ENCODE measurements around the gene BCL6B. TPM values are rescaled to one million over a fixed set of nuclear protein-coding genes. Genes with fewer than 3 reads are reported as not detected.

The BCL6B gene
- total and polyA plus RNA-seq, 2 experiments from 2014 or later, result 3.3 to 4.5 TPM

DNA sequence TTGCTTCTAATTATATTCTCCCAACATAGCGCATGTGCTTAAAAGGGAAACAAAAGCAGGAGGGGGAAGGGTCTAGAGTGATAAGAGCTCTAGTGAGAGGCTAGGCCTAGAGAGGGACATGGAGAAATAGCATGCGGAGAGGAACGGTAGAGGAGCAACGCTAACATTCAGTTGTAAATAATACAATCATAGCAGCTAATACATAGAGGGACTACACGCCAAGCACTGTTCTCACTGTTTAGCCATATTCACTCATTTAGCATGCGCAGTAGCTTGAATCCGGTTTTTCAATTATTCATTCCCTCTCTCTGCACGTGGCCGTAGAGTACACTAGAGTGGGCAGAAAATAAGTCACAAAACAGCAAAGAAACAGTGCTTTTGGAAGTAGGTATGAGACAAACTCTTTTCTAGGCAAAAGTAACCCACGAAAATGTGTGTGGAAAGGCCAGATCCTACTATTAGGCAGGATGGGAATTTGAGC lies 28.7 kb upstream of the BCL6B start (continued):
- TF ChIP-seq, protein P1, sequence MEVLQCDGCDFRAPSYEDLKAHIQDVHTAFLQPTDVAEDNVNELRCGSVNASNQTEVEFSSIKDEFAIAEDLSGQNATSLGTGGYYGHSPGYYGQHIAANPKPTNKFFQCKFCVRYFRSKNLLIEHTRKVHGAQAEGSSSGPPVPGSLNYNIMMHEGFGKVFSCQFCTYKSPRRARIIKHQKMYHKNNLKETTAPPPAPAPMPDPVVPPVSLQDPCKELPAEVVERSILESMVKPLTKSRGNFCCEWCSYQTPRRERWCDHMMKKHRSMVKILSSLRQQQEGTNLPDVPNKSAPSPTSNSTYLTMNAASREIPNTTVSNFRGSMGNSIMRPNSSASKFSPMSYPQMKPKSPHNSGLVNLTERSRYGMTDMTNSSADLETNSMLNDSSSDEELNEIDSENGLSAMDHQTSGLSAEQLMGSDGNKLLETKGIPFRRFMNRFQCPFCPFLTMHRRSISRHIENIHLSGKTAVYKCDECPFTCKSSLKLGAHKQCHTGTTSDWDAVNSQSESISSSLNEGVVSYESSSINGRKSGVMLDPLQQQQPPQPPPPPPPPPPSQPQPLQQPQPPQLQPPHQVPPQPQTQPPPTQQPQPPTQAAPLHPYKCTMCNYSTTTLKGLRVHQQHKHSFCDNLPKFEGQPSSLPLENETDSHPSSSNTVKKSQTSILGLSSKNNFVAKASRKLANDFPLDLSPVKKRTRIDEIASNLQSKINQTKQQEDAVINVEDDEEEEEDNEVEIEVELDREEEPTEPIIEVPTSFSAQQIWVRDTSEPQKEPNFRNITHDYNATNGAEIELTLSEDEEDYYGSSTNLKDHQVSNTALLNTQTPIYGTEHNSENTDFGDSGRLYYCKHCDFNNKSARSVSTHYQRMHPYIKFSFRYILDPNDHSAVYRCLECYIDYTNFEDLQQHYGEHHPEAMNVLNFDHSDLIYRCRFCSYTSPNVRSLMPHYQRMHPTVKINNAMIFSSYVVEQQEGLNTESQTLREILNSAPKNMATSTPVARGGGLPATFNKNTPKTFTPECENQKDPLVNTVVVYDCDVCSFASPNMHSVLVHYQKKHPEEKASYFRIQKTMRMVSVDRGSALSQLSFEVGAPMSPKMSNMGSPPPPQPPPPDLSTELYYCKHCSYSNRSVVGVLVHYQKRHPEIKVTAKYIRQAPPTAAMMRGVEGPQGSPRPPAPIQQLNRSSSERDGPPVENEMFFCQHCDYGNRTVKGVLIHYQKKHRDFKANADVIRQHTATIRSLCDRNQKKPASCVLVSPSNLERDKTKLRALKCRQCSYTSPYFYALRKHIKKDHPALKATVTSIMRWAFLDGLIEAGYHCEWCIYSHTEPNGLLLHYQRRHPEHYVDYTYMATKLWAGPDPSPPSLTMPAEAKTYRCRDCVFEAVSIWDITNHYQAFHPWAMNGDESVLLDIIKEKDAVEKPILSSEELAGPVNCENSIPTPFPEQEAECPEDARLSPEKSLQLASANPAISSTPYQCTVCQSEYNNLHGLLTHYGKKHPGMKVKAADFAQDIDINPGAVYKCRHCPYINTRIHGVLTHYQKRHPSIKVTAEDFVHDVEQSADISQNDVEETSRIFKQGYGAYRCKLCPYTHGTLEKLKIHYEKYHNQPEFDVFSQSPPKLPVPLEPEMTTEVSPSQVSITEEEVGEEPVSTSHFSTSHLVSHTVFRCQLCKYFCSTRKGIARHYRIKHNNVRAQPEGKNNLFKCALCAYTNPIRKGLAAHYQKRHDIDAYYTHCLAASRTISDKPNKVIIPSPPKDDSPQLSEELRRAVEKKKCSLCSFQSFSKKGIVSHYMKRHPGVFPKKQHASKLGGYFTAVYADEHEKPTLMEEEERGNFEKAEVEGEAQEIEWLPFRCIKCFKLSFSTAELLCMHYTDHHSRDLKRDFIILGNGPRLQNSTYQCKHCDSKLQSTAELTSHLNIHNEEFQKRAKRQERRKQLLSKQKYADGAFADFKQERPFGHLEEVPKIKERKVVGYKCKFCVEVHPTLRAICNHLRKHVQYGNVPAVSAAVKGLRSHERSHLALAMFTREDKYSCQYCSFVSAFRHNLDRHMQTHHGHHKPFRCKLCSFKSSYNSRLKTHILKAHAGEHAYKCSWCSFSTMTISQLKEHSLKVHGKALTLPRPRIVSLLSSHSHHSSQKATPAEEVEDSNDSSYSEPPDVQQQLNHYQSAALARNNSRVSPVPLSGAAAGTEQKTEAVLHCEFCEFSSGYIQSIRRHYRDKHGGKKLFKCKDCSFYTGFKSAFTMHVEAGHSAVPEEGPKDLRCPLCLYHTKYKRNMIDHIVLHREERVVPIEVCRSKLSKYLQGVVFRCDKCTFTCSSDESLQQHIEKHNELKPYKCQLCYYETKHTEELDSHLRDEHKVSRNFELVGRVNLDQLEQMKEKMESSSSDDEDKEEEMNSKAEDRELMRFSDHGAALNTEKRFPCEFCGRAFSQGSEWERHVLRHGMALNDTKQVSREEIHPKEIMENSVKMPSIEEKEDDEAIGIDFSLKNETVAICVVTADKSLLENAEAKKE (CRISPR knock-in tag; IDR thresholded peaks at IDR 0.05), result no peak
- TF ChIP-seq, protein P2, sequence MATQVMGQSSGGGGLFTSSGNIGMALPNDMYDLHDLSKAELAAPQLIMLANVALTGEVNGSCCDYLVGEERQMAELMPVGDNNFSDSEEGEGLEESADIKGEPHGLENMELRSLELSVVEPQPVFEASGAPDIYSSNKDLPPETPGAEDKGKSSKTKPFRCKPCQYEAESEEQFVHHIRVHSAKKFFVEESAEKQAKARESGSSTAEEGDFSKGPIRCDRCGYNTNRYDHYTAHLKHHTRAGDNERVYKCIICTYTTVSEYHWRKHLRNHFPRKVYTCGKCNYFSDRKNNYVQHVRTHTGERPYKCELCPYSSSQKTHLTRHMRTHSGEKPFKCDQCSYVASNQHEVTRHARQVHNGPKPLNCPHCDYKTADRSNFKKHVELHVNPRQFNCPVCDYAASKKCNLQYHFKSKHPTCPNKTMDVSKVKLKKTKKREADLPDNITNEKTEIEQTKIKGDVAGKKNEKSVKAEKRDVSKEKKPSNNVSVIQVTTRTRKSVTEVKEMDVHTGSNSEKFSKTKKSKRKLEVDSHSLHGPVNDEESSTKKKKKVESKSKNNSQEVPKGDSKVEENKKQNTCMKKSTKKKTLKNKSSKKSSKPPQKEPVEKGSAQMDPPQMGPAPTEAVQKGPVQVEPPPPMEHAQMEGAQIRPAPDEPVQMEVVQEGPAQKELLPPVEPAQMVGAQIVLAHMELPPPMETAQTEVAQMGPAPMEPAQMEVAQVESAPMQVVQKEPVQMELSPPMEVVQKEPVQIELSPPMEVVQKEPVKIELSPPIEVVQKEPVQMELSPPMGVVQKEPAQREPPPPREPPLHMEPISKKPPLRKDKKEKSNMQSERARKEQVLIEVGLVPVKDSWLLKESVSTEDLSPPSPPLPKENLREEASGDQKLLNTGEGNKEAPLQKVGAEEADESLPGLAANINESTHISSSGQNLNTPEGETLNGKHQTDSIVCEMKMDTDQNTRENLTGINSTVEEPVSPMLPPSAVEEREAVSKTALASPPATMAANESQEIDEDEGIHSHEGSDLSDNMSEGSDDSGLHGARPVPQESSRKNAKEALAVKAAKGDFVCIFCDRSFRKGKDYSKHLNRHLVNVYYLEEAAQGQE (IDR thresholded peaks at IDR 0.05; ENCODE audit: unreplicated experiment), result no peak
- no peak for TF ChIP-seq NANOG (IDR thresholded peaks at IDR 0.05; ENCODE audit: borderline replicate concordance)

DNA sequence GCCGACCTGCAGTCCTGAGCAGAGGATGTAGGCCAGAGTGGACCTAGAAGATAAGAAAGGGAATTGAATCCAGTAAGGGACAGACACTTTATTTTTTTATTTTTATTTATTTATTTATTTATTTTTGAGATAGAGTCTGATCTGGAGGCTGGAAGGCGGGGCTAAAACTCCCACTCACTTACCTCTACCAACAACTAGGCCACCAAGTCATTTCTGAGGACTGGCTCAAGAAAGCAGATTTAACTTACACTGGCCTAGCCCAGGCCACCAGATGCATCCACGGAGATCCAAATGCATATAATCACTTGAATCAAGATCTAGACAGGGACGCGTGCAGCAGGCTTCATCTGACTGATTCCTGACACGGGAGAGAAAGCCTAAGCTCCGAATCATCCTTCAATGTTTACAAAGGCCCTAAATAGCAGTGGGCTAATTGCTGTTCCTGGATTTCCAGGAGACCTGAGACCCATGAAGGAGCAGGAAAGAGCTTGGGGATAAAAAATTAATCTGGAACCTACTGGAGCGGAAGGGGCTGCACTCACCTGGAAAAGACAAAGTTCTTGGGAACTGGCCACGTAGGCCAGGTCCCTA lies 28.1 kb upstream of the BCL6B start:
- H3K36me3 ChIP-seq (ENCODE audit: insufficient read depth), result no peaks in the 10 kb centered on the region
- Mint-ChIP-seq H3K27me3 (ENCODE audit: insufficient read depth, low read depth, poor library complexity) (peaks cover 32% of the 10 kb centered on the region), H3K4me1 (peaks cover 4% of the 10 kb centered on the region), H3K27ac (no peak overlapping the region), H3K9me3 (no peaks in the 10 kb centered on the region), H3K4me3 (peak overlapping the region; percentile 84), H3K36me3 (ENCODE audit: low read depth) (peaks cover 10% of the 10 kb centered on the region)
- no peak for ATAC-seq
- DNase-seq (ENCODE audit: low spot score), result no peak
- peaks cover 69% of the 10 kb centered on the region for H3K27me3 ChIP-seq (ENCODE audit: insufficient read depth)
- no peaks in the 10 kb centered on the region for H3K79me2 ChIP-seq (replicated peaks; ENCODE audit: insufficient read depth)
- no peak overlapping the region for H2AFZ ChIP-seq
- H3K4me1 ChIP-seq (ENCODE audit: insufficient read depth), result no peaks in the 10 kb centered on the region; the same call in 1 of the 2 replicates
- H4K20me1 ChIP-seq (replicated peaks; ENCODE audit: insufficient read depth), result no peaks in the 10 kb centered on the region; the same call in 1 of the 2 replicates
- H3K27ac ChIP-seq (ENCODE audit: low read depth), result no peak overlapping the region
- H3K4me3 ChIP-seq, result peak overlapping the region; percentile 78
- peak overlapping the region; percentile 96 for H3K4me2 ChIP-seq
- H3F3A ChIP-seq (replicated peaks; ENCODE audit: low read depth), result no peaks in the 10 kb centered on the region
- no peaks in the 10 kb centered on the region for H3K9me2 ChIP-seq (ENCODE audit: insufficient read depth)
- TF ChIP-seq NANOG (IDR thresholded peaks at IDR 0.05; ENCODE audit: borderline replicate concordance) (no peak), EZH2phosphoT487 (IDR thresholded peaks at IDR 0.05; ENCODE audit: unreplicated experiment) (no peak), STAT1 (IDR thresholded peaks at IDR 0.05; ENCODE audit: unreplicated experiment) (no peak)

Measured in GM23338 (cell line).